ENCODE measurements around the gene SFMBT2.

DNA sequence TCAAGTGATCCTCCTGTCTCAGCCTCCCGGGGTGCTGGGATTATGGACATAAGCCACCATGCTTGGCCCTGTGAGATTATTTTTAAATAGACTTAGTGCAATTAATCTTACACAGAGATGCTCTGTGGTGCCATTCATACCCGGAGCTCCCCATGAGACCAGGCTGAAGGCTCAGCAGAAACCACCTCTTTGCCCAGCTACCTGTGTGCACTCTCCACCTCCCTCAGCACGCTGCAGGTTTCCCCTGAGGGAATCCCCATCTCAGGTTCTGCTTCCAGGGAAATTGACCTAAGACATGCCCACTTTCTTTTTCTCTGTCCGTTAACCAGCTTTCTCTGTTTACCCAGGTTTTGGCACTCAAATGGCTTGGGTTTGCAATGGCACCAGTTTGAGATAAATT, 260.5 kb downstream of the SFMBT2 start:
- TF ChIP-seq, protein P1, sequence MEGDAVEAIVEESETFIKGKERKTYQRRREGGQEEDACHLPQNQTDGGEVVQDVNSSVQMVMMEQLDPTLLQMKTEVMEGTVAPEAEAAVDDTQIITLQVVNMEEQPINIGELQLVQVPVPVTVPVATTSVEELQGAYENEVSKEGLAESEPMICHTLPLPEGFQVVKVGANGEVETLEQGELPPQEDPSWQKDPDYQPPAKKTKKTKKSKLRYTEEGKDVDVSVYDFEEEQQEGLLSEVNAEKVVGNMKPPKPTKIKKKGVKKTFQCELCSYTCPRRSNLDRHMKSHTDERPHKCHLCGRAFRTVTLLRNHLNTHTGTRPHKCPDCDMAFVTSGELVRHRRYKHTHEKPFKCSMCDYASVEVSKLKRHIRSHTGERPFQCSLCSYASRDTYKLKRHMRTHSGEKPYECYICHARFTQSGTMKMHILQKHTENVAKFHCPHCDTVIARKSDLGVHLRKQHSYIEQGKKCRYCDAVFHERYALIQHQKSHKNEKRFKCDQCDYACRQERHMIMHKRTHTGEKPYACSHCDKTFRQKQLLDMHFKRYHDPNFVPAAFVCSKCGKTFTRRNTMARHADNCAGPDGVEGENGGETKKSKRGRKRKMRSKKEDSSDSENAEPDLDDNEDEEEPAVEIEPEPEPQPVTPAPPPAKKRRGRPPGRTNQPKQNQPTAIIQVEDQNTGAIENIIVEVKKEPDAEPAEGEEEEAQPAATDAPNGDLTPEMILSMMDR (IDR thresholded peaks at IDR 0.05 in 2 of 3, conservative IDR thresholded peaks at IDR 0.05 in 1 of 3; ENCODE audit: control insufficient read depth in 2 of 3, extremely low read depth in 1 of 3, insufficient read depth in 1 of 3, low read depth in 3 of 3, low read length in 3 of 3): no peak
- TF ChIP-seq SUZ12 (IDR thresholded peaks at IDR 0.05; ENCODE audit: unreplicated experiment): no peak
- TF ChIP-seq FOXM1 (IDR thresholded peaks at IDR 0.05; ENCODE audit: low read depth, low read length): no peak
- no peak for TF ChIP-seq SPI1 (IDR thresholded peaks at IDR 0.05; ENCODE audit: borderline replicate concordance, insufficient read depth, low read depth, low read length)
- no peak for TF ChIP-seq TCF12 (IDR thresholded peaks at IDR 0.05; ENCODE audit: low read depth, low read length)
- TF ChIP-seq FOS (IDR thresholded peaks at IDR 0.05; ENCODE audit: borderline replicate concordance, extremely low read depth, insufficient read length): no peak
- no peak for TF ChIP-seq POLR2AphosphoS5 (IDR thresholded peaks at IDR 0.05; ENCODE audit: low read length)
- no peak for TF ChIP-seq ETV6 (conservative IDR thresholded peaks at IDR 0.05 in 1 of 2, IDR thresholded peaks at IDR 0.05 in 1 of 2; ENCODE audit: borderline replicate concordance in 1 of 2, low read depth in 1 of 2)
- no peak for TF ChIP-seq TAF1 (IDR thresholded peaks at IDR 0.05; ENCODE audit: borderline replicate concordance, low read depth, low read length)
- no peak for TF ChIP-seq ZBED1 (IDR thresholded peaks at IDR 0.05; ENCODE audit: borderline replicate concordance)
- no peak for TF ChIP-seq CHD2 (IDR thresholded peaks at IDR 0.05; ENCODE audit: borderline replicate concordance, low read depth, low read length)
- no peak for TF ChIP-seq EP300 (IDR thresholded peaks at IDR 0.05; ENCODE audit: borderline replicate concordance in 1 of 2, control insufficient read depth in 1 of 2, low read depth in 2 of 2, low read length in 2 of 2)
